GM10266 (cell line): ENCODE measurements around the gene GOLGA8B.
"Not testable (repeated sequence)": the region's sequence is repeated elsewhere in the genome, so short reads cannot be mapped to it uniquely, and the experiment has no call there.

Experiments used
- DNase-seq: peaks from one replicate; pipeline ENCODE4 v3.0.0; 2012; ENCODE audit errors: extremely low spot score

GOLGA8B gene

GRCh38 chr15:34560814-34561213, 22.6 kb downstream of the GOLGA8B start:
- not testable (repeated sequence) for DNase-seq

DNA sequence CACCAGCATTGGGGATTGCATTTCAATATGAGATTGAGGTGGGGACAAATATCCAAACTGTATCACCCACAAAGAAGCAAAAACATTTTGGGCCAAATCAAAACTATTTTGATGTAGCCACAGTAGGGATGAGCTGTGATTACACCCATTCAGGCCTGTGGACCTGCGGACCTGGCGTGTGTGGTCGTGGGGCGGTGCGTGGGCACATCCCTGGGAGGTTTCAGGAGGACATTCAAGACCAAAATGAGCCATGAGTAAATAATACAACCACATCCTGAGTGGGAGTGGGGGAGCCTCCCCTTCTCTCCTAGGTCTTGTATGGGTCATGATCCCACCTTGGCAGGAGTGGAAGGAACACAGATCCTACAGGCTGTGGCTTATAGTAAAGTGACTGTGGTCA, 23.7 kb downstream of the GOLGA8B start:
- DNase-seq = not testable (repeated sequence)

DNA sequence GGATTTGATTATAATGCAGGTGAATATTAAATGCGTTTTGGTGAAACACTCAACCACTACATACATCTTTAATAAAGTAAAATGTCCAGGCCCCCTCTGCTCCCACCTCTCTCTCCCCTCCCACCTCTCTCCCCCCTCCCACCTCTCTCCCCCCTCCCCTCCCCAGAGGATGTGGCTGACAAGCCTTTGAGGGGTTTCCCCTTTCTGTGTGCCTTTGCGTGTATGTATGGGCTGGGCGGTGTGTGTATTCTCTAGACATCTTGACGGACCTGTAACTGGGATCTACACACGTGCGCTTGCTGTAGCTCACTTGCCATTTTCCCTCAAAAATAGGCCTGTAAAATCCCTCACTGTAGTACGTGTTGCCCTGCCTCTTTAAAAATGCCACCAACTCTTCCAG, 28.3 kb downstream of the GOLGA8B start:
- not testable (repeated sequence) for DNase-seq

DNA sequence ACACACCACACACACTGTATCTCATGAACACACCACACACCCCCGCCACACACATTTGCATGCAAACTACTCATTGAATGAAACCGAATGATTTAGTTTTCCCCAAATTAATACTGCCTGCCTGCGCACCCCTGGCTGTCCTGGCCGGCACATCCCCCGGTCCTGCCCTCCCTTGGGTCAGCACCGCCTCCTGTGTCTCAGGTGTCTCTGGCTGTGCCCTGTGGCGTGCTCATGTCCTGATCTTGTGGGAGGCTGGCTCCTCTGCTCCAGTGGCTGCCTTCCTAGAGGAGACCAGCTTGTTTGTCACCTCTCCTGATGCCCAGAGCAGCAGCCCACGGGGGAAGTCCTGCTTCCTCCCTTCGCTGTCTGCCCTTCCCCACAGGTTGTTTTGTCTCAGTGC, 28.7 kb downstream of the GOLGA8B start:
- not testable (repeated sequence) for DNase-seq

- not testable (repeated sequence) for DNase-seq
Observed at GRCh38 chr15:34554126-34554525, 29.3 kb downstream of the GOLGA8B start.

GRCh38 chr15:34550129-34550528, 33.3 kb downstream of the GOLGA8B start:
- DNase-seq = not testable (repeated sequence)

- DNase-seq = not testable (repeated sequence)
Observed at GRCh38 chr15:34549381-34549809, 34.1 kb downstream of the GOLGA8B start.

DNA sequence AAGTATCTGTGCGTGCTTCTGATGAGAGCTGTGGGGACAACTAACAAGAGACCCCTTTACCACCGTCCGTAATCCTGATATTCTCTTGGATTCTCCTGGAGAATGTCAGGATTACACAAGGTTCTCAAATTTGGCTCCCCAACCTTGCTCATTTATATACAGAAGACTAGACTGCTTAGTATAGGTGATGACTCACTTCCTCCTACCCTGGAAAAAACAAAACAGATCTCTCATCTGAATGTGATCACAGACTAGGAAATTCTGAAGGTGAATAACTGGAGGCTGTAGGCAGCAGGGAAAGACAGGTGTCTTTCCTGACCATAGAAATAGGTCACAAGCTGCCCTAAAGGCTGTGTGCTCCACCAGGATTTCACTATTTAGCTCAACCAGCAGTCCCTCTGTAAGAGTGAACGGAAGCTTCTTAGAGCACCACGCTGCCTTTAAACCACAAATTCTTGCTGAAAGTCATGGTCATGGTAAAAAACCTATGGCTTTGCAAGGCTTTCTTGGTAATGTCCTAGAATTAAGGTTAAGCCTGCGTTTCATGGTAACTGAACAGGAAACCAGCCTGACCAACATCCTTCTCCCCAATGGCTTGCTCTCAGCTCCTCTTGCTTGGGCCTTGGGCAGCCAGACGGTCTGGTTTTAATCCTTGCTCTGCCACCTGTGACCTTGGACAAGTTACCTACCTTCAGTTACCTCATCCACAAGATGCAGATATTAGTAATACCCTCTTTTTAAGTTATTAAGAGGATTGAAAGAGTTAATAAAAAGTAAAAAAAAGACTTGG, 39.4 kb downstream of the GOLGA8B start:
- not testable (repeated sequence) for DNase-seq

GRCh38 chr15:34535857-34536256, 47.6 kb downstream of the GOLGA8B start:
- DNase-seq = not testable (repeated sequence)
